KMS-11 (cell line): Measurements from ENCODE around the gene KIT.

Experiments
- H2AFZ ChIP-seq: fragments of 200-600 bp; sonication (generic); 2 replicates; pipeline ENCODE4 v1.6.1; 2016; ENCODE audit warnings: antibody characterized with exemption, mixed run types, low read depth
- H3K27ac ChIP-seq: fragments of 200-600 bp; sonication (generic); 2 replicates; pipeline ENCODE4 v1.6.1; 2016; ENCODE audit warnings: mild to moderate bottlenecking, mixed run types
- H3K27me3 ChIP-seq: fragments of 200-600 bp; sonication (generic); 2 replicates; pipeline ENCODE4 v1.6.1; 2017; ENCODE audit warnings: mild to moderate bottlenecking, low read depth, mixed run types, moderate library complexity; ENCODE audit not compliant: insufficient read depth
- H3K36me3 ChIP-seq: fragments of 200-600 bp; sonication (generic); 2 replicates; pipeline ENCODE4 v1.6.1; 2017; ENCODE audit warnings: mild to moderate bottlenecking, mixed run types; ENCODE audit not compliant: insufficient read depth
- H3K4me1 ChIP-seq: fragments of 200-600 bp; sonication (generic); 2 replicates; pipeline ENCODE4 v1.6.1; 2016; ENCODE audit warnings: mild to moderate bottlenecking, low read depth, mixed run types; ENCODE audit not compliant: poor library complexity, severe bottlenecking
- H3K4me2 ChIP-seq: fragments of 200-600 bp; sonication (generic); 2 replicates; pipeline ENCODE4 v1.7.0; 2016; ENCODE audit warnings: mild to moderate bottlenecking, mixed run types
- H3K4me3 ChIP-seq: fragments of 200-600 bp; sonication (generic); IDR thresholded peaks from 2 replicates; pipeline ENCODE4 v1.6.1; 2017; ENCODE audit warnings: low read depth, low read length, mixed read lengths; ENCODE audit not compliant: insufficient read depth
- H3K79me2 ChIP-seq: fragments of 200-600 bp; sonication (generic); 2 replicates; pipeline ENCODE4 v1.6.1; 2016; ENCODE audit warnings: low read depth, mixed run types; ENCODE audit not compliant: insufficient read depth
- H3K9ac ChIP-seq: fragments of 200-600 bp; sonication (generic); 2 replicates; pipeline ENCODE4 v1.6.1; 2016; ENCODE audit warnings: mild to moderate bottlenecking, mixed run types
- H4K20me1 ChIP-seq: fragments of 200-600 bp; sonication (generic); 2 replicates; pipeline ENCODE4 v1.6.1; 2016; ENCODE audit warnings: mild to moderate bottlenecking, mixed run types; ENCODE audit not compliant: insufficient read depth
- TF ChIP-seq, protein P1 (sequence below): fragments of 200-600 bp; sonication (generic); conservative IDR thresholded peaks from 2 replicates; pipeline ENCODE4 v1.6.1; 2017; ENCODE audit warnings: low read depth, mild to moderate bottlenecking, antibody characterized with exemption, low read length, moderate library complexity, mixed read lengths

KIT gene

DNA sequence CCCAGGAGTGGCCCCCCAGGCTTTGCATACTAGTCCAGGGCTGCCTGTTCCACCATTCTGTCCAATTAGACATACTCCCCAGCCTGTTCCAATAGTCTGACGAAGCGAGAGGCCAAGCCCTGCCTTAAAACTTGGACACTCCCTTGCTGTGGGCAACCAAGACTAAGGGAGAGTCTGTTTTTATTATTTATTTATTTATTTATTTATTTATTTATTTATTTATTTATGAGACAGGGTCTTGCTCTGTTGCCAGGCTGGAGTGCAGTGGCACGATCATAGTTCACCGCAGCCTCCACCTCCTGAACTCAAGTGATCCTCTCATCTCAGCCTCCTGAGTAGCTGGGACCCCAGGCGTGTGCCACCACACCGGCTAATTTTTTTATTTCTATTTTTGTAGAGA is 6.6 kb downstream of the KIT start:
- Histone ChIP-seq H3K4me2 (no peak overlapping the region), H3K4me1 (no peaks in the 10 kb centered on the region), H3K27ac (no peak overlapping the region), H2AFZ (no peak overlapping the region), H3K4me3 (no peak overlapping the region), H3K79me2 (no peaks in the 10 kb centered on the region), H3K36me3 (no peaks in the 10 kb centered on the region), H4K20me1 (no peaks in the 10 kb centered on the region), H3K9ac (no peak overlapping the region), H3K27me3 (no peaks in the 10 kb centered on the region; the same call in 1 of the 2 replicates)
- TF ChIP-seq, protein P1, sequence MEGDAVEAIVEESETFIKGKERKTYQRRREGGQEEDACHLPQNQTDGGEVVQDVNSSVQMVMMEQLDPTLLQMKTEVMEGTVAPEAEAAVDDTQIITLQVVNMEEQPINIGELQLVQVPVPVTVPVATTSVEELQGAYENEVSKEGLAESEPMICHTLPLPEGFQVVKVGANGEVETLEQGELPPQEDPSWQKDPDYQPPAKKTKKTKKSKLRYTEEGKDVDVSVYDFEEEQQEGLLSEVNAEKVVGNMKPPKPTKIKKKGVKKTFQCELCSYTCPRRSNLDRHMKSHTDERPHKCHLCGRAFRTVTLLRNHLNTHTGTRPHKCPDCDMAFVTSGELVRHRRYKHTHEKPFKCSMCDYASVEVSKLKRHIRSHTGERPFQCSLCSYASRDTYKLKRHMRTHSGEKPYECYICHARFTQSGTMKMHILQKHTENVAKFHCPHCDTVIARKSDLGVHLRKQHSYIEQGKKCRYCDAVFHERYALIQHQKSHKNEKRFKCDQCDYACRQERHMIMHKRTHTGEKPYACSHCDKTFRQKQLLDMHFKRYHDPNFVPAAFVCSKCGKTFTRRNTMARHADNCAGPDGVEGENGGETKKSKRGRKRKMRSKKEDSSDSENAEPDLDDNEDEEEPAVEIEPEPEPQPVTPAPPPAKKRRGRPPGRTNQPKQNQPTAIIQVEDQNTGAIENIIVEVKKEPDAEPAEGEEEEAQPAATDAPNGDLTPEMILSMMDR, result no peak

DNA sequence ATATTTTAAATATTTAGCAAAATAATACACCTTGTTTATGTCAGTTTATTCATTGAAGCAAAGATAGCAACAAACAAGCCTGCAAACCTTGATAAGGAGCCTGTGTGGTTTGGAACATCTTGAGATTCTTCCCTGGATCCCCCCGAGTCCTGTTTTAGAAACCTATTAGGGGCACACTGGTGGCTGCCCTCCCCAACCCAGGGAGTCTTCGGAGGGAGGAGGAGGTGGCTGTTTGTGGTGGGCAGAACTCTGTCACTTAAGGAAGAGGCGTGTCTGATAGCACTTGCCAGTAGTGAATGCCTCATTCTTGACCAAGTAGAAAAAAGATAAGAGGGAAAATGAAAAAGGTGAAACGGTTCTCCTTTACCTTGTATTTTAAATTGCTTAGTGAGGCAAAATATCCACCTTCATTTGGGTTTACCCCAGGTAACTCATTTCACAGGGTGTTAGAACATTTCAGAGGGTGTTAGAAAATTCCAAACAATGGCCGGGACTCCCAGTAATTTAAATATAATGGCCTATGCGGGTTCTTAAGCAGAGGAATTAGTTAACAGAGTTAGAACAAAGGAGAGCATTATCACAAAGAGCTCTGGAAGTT is 10.4 kb downstream of the KIT start:
- Histone ChIP-seq H4K20me1 (no peaks in the 10 kb centered on the region), H3K4me3 (no peak overlapping the region), H3K9ac (no peak overlapping the region), H3K4me2 (no peak overlapping the region), H3K27ac (no peak overlapping the region), H3K36me3 (no peaks in the 10 kb centered on the region), H3K4me1 (no peaks in the 10 kb centered on the region), H3K27me3 (no peaks in the 10 kb centered on the region), H3K79me2 (no peaks in the 10 kb centered on the region), H2AFZ (no peak overlapping the region)
- TF ChIP-seq, protein P1, result no peak

DNA sequence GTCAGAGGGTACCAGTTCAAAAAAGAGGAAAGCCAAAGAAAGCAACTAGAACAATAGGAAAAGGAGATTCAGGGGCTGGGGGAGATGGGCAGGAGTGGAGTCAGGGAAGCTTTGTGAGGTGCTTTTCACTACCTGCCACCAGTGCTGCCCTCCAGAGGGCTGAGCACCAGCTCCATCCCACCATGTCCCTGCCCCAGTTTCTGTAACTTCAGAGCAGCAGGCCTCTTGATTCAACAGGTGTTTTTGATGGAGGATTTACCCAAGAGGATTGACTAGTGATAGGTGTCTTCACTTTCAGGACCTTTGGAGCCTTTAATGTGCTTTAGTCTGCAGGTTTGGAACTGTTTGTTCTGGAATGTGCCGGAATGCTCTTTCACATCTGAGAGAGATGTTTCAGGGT is 12.1 kb downstream of the KIT start:
- H3K4me3 ChIP-seq, result no peak overlapping the region
- no peaks in the 10 kb centered on the region for H3K79me2 ChIP-seq
- no peaks in the 10 kb centered on the region for H3K36me3 ChIP-seq
- H3K27me3 ChIP-seq, result no peaks in the 10 kb centered on the region
- H4K20me1 ChIP-seq, result no peaks in the 10 kb centered on the region
- no peak overlapping the region for H3K27ac ChIP-seq
- H3K9ac ChIP-seq, result no peak overlapping the region
- TF ChIP-seq, protein P1, result no peak
- H3K4me1 ChIP-seq, result no peaks in the 10 kb centered on the region
- H3K4me2 ChIP-seq, result no peak overlapping the region
- H2AFZ ChIP-seq, result no peak overlapping the region

DNA sequence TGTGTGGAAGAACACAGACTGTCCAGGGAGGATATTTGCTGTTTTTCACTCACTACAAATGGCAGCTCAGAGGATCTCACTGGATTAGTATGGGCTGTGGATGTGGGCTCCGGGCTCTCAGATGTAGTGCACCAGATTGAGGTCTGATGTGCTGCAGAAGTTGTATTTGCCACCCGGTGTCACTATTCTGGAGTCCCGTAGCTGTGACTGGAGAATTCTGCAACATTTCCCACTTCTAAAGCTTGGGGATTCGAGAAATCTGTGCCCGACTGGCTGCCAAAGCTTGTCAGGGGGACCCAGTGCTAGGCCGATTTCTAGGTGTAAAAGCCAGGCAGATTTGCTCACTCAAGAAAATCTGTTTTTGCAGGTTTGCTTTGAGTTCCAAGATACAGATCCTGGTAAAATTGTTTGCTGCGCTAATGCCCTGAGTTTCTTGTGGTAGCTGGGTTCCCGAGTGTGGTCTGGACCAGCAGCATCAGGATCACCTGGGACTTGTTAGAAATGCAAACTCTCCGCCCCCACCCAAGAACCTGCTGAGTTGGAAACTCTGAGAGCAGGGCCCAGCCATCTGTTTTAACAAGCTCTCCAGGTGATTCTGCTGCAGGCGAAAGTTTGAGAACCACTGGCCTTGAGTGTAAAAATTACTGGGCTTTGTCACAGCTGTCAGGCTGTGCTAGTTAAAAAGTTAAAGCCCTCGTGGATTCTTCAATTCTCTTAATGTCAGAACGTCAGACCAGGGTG is 18.1 kb downstream of the KIT start:
- H3K27me3 ChIP-seq, result no peaks in the 10 kb centered on the region
- H3K4me2 ChIP-seq, result no peak overlapping the region; the same call in 1 of the 2 replicates
- H4K20me1 ChIP-seq, result no peaks in the 10 kb centered on the region
- no peak overlapping the region for H2AFZ ChIP-seq
- H3K4me3 ChIP-seq, result no peak overlapping the region
- no peaks in the 10 kb centered on the region for H3K79me2 ChIP-seq
- peaks cover 10% of the 10 kb centered on the region for H3K4me1 ChIP-seq
- no peaks in the 10 kb centered on the region for H3K36me3 ChIP-seq
- no peak overlapping the region for H3K9ac ChIP-seq
- TF ChIP-seq, protein P1, result no peak
- H3K27ac ChIP-seq, result no peak overlapping the region
